Measurements from ENCODE around the gene ZSCAN32. TPM values are rescaled to one million over a fixed set of nuclear protein-coding genes. Genes with fewer than 3 reads are reported as not detected.

ZSCAN32 gene
- total and polyA plus RNA-seq, 7 donors: 8.6 to 16.3 (median 12.1) TPM

GRCh38 chr16:3364774-3365427 lies 35.9 kb downstream of the ZSCAN32 start:
- Histone ChIP-seq H3K36me3 (no peaks in the 10 kb centered on the region), H3K4me3 (peak overlapping the region; percentile 20 to 55 (median 50)), H3K9me3 (peaks cover 0 to 21% (median 8%) of the 10 kb centered on the region in 4 donors), H3K27me3 (peaks cover 0 to 8% (median 0%) of the 10 kb centered on the region in 3 donors), H3K27ac (peak overlapping the region; percentile 66 to 88 (median 82)), H3K4me1 (no peaks in the 10 kb centered on the region)
- TF ChIP-seq CTCF (IDR thresholded peaks at IDR 0.05) (no peak), POLR2AphosphoS5 (IDR thresholded peaks at IDR 0.05) (peak; percentile 42 to 79 (median 68)), EP300 (IDR thresholded peaks at IDR 0.05) (peak in 1 of 4 donors; percentile 31), POLR2A (IDR thresholded peaks at IDR 0.05) (no peak)
- intact Hi-C loops (cut with DNase I): loop anchor here (2.0 to 5.0 kb wide), 2 partner anchors 36 to 83 kb away; partner anchors contain the start of genes ZNF174, ZNF263 and ZSCAN32
- 20 to 26% methylated on average over 42 of the region's 42 CpGs for WGBS, 2 donors
- DNase-seq: peak; percentile 94

- DNase-seq: no peak
- TF ChIP-seq POLR2A (IDR thresholded peaks at IDR 0.05): no peak
- no peak for TF ChIP-seq POLR2AphosphoS5 (IDR thresholded peaks at IDR 0.05)
- no peak for TF ChIP-seq EP300 (IDR thresholded peaks at IDR 0.05)
- no peak for TF ChIP-seq CTCF (IDR thresholded peaks at IDR 0.05)
- Histone ChIP-seq H3K27ac (no peak overlapping the region), H3K4me3 (no peak overlapping the region), H3K9me3 (peaks cover 0 to 21% (median 7%) of the 10 kb centered on the region in 4 donors), H3K36me3 (no peaks in the 10 kb centered on the region), H3K27me3 (peaks cover 0 to 8% (median 0%) of the 10 kb centered on the region in 3 donors), H3K4me1 (no peaks in the 10 kb centered on the region)
- intact Hi-C loops (cut with DNase I): loop anchor here (2.0 kb wide), 1 partner anchor 37 kb away; the partner anchor contains the start of genes ZNF174 and ZSCAN32
- WGBS, 2 donors: 91 to 94% methylated on average over 7 of the region's 7 CpGs
Measured at GRCh38 chr16:3363793-3364192, 37.0 kb downstream of the ZSCAN32 start.

GRCh38 chr16:3362931-3363330 lies 37.9 kb downstream of the ZSCAN32 start:
- TF ChIP-seq CTCF (IDR thresholded peaks at IDR 0.05) (no peak), POLR2A (IDR thresholded peaks at IDR 0.05) (no peak), EP300 (IDR thresholded peaks at IDR 0.05) (no peak), POLR2AphosphoS5 (IDR thresholded peaks at IDR 0.05) (no peak)
- Histone ChIP-seq H3K9me3 (peaks cover 0 to 21% (median 6%) of the 10 kb centered on the region in 4 donors), H3K4me1 (no peaks in the 10 kb centered on the region), H3K36me3 (no peaks in the 10 kb centered on the region), H3K27ac (no peak overlapping the region), H3K27me3 (peaks cover 0 to 8% (median 0%) of the 10 kb centered on the region in 3 donors), H3K4me3 (no peak overlapping the region)
- intact Hi-C loops (cut with DNase I): no loop called here
- DNase-seq: no peak

- no peak for TF ChIP-seq POLR2AphosphoS5 (IDR thresholded peaks at IDR 0.05)
- no peak for TF ChIP-seq CTCF (IDR thresholded peaks at IDR 0.05)
- no peak for TF ChIP-seq POLR2A (IDR thresholded peaks at IDR 0.05)
- no peak for TF ChIP-seq EP300 (IDR thresholded peaks at IDR 0.05)
- Histone ChIP-seq H3K27ac (no peak overlapping the region), H3K9me3 (peaks cover 0 to 4% (median 2%) of the 10 kb centered on the region in 4 donors), H3K4me3 (no peak overlapping the region), H3K27me3 (peaks cover 0 to 8% (median 0%) of the 10 kb centered on the region in 3 donors), H3K36me3 (no peaks in the 10 kb centered on the region), H3K4me1 (no peaks in the 10 kb centered on the region)
- intact Hi-C loops (cut with DNase I): no loop called here
- no peak for DNase-seq
- WGBS, 2 donors: 36 to 38% methylated on average over 1 of the region's 1 CpG
Measured at GRCh38 chr16:3358871-3359270, 41.9 kb downstream of the ZSCAN32 start.

Measured in sigmoid colon (tissue), 7 donors.